GM21423 (cell line): ENCODE measurements around the gene NARF.
"Not testable (repeated sequence)": the region's sequence is repeated elsewhere in the genome, so short reads cannot be mapped to it uniquely, and the experiment has no call there.

ENCODE experiments used
- ATAC-seq: cut with Tn5 transposase; IDR thresholded peaks from one replicate; pipeline ENCODE4 v1.9.1; 2021; ENCODE audit warnings: mild to moderate bottlenecking, moderate library complexity; ENCODE audit not compliant: unreplicated experiment

The NARF gene

GRCh38 chr17:82529914-82530300, 71.4 kb downstream of the NARF start:
- ATAC-seq = no peak

- ATAC-seq = no peak
Observed at GRCh38 chr17:82531431-82531881, 72.9 kb downstream of the NARF start.

GRCh38 chr17:82534401-82534812, 75.9 kb downstream of the NARF start:
- no peak for ATAC-seq

GRCh38 chr17:82536512-82537201, 78.1 kb downstream of the NARF start:
- ATAC-seq = no peak

- ATAC-seq = not testable (repeated sequence)
Observed at GRCh38 chr17:82537228-82537627, 78.7 kb downstream of the NARF start.

- ATAC-seq = not testable (repeated sequence)
Observed at GRCh38 chr17:82539076-82539475, 80.5 kb downstream of the NARF start.
